LoVo (cell line): ENCODE data around the gene ECT2L.

Experiments used
- DNase-seq: peaks from one replicate; pipeline ENCODE4 v3.0.0-alpha.2; 2016; ENCODE audit warnings: low spot score

The ECT2L gene, protein sequence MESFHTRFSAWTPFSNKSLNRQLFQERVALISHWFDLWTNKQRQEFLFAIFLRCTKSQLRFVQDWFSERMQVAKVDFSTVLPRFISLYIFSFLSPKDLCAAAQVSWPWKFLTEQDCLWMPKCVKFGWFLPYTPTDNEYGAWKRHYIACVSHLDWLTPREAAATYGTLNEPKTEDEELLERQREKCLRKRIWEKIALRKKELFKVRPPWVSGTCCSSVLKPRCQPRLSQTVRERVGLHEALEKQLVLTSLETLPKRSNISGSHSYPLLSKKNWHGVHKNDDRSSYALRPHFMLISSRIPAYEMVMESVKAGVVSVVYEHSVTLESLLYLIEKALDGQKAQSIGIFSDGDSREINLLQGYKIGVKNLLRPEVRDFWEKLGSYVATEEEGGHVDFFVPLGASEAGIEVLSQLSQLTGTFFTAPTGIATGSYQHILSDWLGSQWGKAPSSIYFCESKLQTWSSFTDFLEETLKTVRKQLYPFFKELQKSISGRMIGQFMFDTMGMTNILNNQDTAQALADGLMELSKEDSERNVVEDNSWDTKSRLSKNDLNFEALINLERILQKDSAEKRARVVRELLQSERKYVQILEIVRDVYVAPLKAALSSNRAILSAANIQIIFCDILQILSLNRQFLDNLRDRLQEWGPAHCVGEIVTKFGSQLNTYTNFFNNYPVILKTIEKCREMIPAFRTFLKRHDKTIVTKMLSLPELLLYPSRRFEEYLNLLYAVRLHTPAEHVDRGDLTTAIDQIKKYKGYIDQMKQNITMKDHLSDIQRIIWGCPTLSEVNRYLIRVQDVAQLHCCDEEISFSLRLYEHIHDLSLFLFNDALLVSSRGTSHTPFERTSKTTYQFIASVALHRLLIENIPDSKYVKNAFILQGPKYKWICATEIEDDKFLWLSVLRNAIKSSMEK

DNA sequence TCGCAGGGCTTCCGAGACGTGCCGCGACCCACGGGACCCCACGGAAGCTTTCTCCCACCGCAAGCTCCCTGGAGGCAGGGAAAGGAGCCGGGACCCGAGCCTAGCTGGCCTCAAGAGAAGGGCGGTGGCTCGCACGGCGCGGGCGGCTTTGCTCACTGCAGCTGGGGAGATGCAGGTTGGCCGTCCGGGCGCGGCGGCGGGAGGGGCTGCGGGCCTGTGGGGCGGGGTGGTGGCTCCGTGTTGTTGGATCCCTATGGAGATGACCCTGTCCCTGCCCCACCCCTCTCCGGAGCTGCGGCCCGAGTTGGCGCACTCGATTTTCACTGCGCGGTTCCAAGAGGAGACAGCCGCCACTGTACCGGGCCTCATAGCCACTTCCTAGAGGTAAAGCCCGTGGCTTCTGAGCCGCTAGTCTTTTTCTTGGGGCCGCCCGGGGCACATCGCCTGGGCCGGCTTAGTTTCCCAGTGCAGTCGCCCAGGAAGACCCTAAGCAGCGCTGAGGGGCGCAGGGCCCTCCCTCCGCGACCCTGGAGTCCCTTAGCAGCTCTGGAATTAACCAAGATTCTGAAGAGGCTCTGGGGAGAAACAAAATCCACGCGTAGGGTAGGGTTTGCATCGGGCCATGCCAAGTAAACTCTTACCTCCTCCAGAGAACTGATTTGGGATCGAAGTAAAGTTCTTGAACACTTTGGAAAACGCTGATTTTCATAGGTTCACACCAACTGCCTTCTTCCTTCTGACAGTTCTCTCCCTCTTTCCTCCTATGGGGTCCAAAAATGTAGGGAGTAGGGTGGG lies at the start of gene ECT2L:
Gene ECT2L, plus strand, starts transcription at position 279 of the 795 bp plus-strand sequence. CDS start 17,188 bp downstream, outside the sequence.
- DNase-seq: no peak

DNA sequence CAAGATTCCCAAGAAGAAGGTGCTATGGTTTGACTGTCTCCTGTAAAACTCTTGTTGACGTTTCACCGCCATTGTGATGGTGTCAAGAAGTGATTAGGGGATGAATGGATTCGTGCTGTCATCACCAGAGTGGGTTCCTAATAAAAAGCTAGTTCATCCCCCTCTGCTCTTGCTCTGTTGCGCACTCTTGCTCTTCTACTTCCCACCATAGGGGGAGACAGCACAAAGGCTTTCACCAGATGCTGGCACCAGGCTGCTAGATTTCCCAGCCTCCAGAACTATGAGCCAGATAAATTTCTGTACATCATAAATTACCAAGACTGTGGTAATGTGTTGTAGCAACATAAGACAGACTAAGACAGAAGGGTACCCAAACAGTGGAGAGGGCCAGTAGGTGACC lies 43.9 kb upstream of the ECT2L start:
- DNase-seq: no peak

GRCh38 chr6:138757136-138757535 lies 38.8 kb upstream of the ECT2L start:
- no peak for DNase-seq

- peak; percentile 72 for DNase-seq
Measured at GRCh38 chr6:138765896-138766655, 29.8 kb upstream of the ECT2L start.

DNA sequence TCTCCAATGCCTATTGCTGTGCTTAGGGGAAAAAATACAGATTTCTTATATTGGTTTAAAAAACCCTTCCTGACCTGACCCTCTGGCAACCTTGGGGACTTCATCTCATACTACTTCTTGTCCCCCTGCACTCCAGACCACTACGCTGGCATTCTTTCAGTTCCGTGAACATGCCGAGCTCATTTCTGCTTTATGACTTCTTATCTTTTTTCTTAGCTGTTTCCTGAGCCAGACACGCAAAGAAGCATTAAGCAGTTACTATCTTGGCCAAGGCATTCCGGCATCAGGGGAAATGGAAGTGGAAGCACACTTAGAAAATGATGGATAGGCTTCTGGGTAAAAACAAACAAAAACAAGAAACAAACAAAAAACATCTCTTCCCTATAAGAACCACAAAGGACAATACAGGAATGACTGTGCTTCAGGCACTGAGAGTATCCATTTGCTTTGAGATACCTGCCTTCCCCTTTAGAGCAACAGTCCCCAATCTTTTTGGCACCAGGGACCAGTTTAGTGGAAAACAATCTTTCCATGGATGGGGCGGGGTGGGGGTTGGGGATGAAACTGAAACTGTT lies 26.7 kb upstream of the ECT2L start:
- no peak for DNase-seq

- DNase-seq: no peak
Measured at GRCh38 chr6:138772596-138773176, 23.2 kb upstream of the ECT2L start.

DNA sequence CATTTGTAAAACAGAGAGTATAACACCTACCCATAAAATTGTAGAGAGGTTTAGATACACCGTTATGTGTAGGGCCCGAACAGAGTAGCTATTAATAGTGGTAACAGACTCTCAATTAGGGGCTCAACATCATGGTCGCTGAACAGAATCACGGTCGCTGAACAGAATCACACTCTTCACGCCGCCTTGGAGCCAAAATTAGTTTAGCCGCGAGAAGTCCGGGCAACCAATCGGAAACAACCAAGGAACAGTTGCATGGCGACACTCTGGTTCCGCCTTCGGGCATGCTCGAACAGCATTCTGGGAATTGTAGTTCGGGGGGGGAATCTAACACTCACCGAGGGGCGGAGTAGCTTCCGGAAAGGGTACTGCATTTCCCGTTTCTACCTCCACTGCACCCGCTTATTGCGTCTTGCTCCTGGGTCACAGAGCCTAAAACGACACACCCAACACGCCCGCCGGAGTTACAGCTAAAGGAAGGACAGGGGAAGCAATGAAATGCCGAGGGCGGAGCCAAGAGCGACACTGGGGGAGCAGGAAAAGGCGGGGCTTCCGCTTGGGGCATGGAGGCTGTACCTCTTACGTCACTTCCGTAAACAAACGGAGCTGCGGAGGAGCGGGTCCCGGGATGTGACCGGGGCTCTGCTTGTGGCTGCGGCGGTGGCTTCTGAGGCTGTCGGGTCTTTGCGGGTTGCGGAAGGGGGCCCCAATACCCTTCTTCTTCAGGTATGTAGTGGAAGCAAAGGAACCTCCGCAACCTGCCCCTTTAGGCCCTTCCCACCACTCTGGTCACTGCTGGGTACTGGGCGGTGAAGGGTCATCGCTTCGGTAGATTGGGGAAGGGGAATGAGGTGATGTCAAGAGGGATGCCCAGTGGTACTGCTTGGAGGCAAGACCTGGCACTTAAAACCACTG lies 22.5 kb upstream of the ECT2L start, which contains the start of gene CCDC28A:
Gene CCDC28A, plus strand, starts transcription at position 593 of the 915 bp plus-strand sequence. CDS start 2,352 bp downstream, outside the sequence.
- DNase-seq: peak; percentile 95

DNA sequence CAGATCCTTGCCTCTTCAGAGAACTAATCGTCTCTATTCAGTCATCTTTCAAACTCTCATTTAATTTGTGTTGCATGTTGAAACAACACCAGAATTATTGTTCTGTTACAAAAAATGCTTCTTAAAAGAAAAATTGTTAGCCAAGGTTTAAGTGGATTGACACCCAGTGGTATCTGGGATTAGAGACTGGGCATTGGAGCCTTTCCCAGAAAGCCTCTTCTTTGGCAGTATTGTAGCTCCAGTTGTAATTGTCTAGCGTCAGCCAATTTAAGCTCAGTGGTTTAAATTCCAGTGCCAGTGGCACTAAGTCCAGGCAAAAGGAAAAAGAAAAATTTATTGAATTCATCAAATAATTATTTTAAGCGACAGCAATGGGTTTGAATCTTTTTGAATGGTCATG lies 21.5 kb upstream of the ECT2L start:
- no peak for DNase-seq

GRCh38 chr6:138776659-138777058 lies 19.2 kb upstream of the ECT2L start:
- DNase-seq: no peak

DNA sequence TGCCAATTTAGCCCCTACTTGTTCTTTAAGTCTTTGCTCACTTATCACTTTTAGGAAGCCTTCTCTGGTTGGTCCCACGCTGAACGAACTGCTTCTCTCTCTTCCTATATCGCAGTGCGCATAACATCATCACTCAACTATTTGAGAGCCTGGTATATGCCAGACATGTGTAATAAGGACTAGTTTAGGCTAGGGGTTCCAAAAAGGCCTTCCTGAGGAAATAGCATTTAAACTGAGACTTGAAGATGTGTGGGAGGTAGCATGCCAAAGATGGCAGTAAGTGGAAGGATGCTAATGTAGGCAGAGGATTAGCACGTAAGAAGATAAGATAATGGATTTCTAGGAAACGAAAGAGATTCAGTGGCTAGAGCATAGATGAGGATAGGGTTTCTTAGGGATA lies 17.6 kb upstream of the ECT2L start:
- DNase-seq: no peak

- DNase-seq: no peak
Measured at GRCh38 chr6:138782243-138782642, 13.6 kb upstream of the ECT2L start.

DNA sequence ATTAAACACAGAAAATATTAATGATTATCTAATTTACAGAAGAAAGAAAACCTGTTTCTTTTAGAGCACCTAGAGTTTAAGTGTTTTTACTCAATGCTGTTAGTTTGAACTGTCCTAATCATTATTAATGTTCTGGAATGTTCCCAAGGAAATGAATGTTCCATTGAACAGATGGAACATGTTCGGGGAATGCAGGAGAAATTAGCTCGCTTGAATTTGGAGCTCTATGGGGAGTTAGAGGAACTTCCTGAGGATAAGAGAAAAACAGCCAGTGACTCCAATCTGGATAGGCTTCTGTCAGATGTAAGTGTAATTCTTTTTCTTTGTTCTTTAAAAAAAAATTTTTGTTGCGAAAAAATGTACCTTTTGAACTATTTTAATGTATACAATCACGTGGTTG lies 10.8 kb upstream of the ECT2L start:
- DNase-seq: no peak

GRCh38 chr6:138785980-138786379 lies 9.9 kb upstream of the ECT2L start:
- no peak for DNase-seq

GRCh38 chr6:138787138-138787537 lies 8.7 kb upstream of the ECT2L start:
- no peak for DNase-seq

DNA sequence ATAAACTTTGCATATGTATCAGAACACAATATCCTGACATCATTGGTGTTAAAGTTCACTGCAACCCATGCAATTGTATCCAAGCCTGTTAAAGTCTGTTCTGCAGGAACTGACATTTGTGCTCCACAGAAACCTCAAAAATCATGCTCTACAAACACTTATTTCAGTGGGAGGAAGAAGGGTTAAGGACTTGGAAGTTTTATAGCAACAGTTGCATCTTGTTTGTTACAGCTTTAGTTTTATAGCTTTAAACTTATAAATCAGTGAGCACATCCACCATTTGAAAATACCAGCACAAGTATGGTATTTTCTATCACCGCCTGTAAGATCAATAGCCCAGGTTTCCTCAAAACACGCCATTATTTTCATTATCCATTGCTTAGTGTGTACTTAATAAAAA lies 884 bp downstream of the ECT2L start:
- no peak for DNase-seq

DNA sequence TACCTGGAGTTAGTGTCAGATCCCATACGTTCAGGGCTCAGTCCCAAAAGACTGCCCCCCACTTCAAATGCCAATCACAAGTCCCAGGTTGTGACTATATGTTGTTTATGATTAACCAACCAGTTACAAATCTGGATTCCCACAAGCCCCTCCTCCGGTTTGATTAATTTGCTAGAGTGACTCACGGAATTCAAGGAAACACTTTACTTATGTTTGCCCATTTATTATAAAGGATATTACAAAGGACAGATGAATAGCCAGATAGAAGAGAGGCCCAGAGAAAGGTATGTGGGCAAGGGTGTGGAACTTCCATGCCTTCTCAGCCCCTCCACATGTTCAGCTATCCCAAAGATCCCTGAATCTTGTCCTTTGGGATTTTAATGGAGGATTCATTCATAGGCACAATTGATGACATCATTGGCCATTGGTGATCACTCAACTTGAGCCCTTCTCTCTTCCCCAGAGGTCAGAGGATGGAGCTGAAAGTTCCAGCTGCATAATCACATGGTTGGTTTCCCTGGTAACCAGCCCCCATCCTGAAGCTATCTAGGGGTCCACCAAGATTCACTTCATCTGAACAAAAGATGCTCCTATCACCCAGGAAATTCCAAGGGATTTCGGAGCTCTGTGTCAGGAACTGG lies 2.0 kb downstream of the ECT2L start:
- no peak for DNase-seq

GRCh38 chr6:138800377-138801150 lies 4.7 kb downstream of the ECT2L start:
- no peak for DNase-seq

- DNase-seq: no peak
Measured at GRCh38 chr6:138803331-138803730, 7.4 kb downstream of the ECT2L start.
